HG02623 (cell line): ENCODE data around the gene CREBL2.
"Not testable (repeated sequence)": the region's sequence is repeated elsewhere in the genome, so short reads cannot be mapped to it uniquely, and the experiment has no call there.

Experiments
- ATAC-seq: cut with Tn5 transposase; IDR thresholded peaks from one replicate; pipeline ENCODE4 v1.9.1; 2021; ENCODE audit warnings: moderate library complexity; ENCODE audit not compliant: unreplicated experiment

The CREBL2 gene

DNA sequence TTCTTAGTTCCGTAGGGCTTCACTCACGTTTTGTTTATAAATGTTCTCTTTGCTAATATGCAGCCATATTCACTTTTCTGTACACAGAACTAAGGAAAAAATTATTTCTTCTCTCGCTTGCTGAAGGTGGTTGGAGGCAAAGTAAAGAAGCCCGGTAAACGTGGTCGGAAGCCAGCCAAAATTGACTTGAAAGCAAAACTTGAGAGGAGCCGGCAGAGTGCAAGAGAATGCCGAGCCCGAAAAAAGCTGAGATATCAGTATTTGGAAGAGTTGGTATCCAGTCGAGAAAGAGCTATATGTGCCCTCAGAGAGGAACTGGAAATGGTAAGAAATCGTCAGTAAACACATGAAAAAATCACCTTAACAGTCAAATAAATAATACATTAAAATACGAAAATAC lies 24.0 kb downstream of the CREBL2 start:
- ATAC-seq, result no peak

DNA sequence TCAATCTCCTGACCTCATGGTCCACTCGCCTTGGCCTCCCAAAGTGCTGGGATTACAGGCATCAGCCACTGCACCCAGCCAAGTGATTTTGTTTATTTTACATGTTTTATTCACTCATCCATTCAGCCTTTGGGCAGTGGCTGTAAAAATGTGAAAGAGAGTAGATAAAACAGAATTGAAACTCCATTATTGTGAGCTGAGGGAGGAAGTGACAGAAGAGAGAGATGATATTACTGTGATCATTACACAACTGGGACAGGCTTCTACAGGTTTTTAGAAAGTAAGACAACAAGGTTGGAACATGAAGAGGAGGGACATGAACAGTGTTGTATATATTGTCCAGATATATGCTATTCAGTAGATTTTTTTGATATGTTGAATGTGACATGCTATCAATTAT lies 25.0 kb downstream of the CREBL2 start:
- no peak for ATAC-seq

DNA sequence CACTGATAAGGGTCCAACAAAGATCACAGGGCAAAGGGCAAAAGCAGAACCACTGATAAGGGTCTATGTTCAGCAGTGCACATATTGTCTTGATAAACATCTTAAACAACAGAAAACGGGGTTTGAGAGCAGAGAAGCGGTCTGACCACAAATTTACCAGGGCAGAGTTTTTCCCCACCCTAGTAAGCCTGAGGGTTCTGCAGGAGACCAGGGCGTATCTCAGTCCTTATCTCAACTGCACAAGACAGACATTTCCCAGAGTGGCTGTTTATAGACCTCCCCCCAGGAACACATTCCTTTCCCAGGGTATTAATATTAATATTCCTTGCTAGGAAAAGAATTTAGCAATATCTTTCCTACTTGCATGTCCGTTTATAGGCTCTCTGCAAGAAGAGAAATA lies 28.3 kb downstream of the CREBL2 start:
- not testable (repeated sequence) for ATAC-seq

DNA sequence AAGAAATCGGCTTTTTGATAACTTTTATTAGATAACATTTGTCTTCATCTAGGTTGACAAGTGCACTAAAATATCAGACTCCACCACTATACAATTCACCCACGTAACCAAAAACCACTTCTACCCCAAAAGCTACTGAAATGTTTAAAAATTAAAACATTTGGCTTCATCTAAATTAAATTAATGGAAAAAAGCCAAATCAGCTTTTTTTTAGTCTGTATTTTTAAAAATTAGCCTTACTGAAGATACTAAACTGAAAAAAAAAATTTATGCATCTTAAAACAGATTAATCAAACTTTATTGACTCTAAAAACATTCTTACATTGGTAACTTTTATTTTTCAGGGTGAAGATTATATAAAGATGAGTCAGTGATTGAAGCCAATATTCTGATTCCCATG lies 30.0 kb downstream of the CREBL2 start:
- ATAC-seq, result no peak

DNA sequence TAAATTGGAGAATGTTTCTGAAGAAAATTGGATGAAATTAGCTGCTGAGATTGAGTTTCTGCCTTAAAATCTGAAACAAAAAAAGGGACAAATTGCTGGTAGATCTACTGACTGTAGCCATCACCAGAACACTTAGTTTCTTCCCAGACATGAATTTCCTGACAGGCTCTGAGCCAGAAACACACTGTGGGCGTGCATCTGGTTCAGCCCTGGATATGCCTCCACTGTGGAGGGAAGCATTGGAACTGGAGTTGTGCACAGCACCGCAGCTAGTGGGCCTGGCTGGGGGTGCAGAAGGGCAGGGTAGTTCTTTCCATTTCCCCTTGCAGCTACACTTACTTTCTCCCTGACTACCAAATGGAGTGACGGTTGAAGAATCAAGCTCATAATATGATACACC lies 31.2 kb downstream of the CREBL2 start:
- no peak for ATAC-seq

DNA sequence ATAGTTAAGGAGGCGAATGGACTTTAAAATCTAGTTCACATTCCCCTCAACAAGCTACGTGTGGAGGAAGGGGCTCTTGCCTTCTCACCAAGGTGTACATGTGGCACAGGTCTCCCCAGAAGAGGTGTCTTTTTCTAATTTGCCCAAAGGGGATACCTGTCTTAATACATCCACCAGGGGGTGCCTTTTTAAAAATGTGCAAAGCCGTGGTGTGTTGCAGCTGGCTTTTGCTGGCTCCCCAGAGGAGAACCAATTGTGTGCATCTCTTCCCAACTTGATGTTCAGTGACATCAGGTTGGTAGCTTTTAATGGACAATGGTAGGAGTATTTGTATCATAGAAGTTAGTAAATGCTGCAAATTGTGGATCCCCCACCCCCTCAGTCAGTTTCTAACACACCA lies 33.8 kb downstream of the CREBL2 start:
- ATAC-seq, result peak; percentile 48

DNA sequence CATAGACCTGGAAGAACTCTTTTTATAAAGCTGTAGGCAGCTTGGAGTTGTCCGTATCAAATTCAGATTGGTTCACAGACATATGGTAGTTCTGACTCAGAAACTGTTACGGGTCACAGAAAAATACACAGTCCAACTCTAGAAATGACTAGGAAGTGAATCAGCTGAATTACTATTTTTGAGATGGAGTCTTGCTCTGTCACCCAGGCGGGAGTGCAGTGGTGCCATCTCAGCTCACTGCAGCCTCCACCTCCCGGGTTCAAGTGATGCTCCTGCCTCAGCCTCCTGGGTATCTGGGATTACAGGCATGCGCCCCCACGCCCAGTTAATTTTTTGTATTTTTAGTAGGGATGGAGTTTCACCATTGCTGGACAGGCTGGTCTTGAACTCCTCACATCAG lies 34.3 kb downstream of the CREBL2 start:
- peak; percentile 66 for ATAC-seq

DNA sequence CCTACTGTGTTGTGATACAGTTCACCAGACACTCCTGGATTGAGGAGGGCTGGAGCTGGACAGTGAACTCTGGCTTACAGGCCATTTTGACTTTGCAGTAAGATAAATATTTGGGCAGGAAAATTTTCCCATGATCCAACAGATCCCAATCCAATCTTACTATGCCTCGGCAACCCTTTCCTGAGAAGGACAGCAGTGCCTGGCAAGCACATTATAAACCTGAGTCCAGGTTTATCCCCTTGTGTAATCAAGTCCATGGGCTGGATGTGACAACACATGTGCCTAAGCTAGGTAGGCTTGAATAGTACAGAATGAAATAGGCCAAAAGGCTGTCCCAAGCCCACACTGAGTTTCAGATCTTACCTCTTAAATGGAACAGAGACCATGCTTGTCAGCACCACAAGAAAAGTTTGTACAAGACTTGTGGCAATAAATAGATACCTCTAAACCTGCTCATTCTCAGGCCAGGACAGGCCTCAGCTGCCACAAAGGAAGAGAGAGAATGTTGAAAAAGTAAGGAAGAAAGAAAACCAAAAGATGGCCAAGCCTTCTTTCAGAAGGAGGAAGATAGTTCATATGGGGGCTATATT lies 34.9 kb downstream of the CREBL2 start:
- ATAC-seq, result no peak

DNA sequence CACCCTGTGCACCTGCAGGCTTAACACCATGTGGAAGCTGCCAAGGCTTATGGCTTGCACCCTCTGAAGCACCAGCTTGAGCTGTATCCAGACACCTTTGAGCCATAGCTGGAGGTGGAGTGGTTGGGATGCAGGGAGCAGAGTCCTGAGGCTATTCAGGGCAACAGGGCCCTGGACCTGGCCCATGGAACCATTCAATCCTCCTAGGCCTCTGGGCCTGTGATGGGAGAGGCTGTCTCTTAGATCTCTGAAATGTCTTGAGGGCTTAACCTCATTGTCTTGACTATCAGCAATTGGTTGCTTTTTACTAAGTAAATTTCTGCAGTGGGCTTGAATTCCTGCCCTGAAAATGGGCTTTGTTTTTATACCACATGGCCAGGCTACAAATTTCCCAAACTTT lies 36.6 kb downstream of the CREBL2 start:
- ATAC-seq, result no peak

DNA sequence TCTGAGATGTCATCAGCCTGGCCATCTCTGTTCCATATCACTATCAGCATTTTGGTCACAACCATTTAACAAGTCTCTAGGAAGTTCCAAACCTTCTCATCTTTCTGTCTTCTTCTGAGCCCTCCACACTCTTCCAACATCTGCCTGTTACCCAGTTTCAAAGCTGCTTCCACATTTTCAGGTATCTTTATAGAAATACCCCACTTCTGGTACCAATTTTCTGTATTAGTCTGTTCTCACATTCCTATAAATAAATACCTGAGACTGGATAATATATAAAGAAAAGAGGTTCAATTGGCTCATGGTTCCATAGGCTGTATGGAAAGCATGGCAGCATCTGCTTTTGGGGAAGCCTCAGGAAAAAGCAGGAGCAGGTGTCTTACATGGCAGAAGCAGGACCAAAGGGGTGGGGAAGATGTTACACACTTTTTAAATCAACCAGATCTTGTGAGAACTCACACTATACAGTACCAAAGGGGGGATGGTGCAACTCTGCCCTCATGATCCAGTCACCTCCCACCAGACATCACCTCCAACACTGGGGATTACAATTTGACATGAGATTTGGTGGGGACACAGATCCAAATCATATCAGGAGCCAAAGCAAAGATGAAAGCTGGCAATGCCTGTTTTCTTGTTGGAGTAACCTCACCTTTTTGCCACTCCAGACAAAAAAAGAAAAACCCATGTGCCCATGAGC lies 37.4 kb downstream of the CREBL2 start:
- ATAC-seq, result no peak

DNA sequence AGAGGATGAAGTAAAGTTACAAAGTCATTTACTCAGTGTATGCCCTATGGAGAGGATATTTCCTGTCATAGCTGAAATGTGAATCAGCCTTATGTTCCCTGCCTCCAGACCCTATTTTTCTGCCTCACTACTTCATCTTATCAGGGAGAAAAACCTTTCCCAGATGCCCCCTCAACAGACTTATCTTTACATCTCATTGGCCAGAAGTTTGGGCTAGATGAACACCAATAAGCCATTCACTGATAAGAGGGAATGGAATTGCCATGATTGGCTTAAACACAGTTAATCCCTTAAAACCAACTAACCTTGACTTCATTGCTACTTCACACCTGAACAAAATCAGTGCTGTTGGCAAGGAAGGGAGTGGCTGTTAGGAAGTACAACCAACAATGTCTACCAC lies 40.1 kb downstream of the CREBL2 start:
- no peak for ATAC-seq

DNA sequence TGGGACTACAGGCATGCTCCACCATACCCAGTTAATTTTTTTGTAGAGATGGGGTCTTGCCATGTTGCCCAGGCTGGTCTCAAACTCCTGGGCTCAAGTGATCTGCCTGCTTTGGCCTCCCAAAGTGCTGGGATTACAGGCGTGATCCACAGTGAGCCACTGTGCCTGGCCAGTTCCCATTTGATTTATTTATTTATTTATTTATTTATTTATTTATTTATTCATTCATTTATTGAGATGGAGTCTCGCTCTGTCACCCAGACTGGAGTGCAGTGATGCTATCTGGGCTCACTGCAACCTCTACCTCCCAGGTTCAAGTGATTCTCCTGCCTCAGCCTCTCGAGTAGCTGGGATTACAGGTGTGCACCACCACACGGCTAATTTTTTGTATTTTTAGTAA lies 41.0 kb downstream of the CREBL2 start:
- not testable (repeated sequence) for ATAC-seq

DNA sequence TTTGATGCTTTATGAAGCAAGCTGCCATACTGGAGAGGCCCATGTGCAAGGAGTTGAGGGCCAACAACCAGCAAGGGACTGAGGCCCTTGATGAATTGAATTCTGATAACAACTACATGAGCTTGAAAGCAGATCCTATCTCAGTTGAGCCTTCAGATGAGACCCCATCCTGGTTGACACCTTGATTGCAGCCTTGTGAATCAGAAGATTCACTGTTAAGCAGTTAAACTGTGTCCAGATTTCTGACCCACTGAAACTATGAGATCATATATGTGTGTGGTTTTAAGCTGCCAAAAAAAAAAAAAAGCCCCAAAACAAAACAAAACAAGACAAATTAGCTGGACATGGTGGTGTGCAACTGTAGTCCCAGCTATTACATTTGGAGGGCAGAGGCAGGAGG lies 42.2 kb downstream of the CREBL2 start:
- ATAC-seq, result no peak

DNA sequence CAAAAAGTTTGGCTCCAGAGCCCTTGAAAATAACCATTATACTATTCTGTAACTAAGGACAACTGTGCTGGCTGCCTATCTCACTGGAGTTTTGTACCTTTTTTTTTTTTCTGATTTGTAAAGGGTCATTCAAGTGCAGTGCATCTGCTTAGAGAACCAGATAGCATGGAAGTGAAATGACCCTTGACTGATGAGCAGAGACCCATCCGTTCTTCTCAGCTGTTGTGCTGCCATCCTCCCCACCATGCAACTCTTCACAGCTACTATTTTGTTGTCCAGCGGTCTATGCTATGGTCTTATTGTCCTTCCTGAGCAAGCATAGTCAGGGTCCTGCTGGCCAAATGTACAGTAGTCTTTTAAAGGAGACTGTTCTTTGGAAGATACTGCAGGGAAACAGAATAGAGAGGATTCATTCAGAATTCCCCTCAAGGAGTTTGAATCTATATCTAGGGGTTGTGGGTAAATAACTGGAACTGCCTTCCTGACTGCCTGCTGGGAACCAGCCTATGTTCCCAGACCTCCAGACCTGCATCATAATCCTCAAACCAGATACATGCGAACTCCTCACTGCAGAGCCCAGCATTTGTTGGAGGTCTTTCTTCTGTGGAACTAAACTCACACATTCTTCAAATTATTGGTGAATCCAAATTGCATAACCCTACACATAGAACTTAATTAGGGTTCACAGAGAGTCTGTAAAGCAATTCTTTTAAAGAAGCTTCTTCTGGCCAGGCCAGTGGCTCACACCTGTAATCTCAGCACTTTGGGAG lies 43.2 kb downstream of the CREBL2 start:
- ATAC-seq, result no peak

DNA sequence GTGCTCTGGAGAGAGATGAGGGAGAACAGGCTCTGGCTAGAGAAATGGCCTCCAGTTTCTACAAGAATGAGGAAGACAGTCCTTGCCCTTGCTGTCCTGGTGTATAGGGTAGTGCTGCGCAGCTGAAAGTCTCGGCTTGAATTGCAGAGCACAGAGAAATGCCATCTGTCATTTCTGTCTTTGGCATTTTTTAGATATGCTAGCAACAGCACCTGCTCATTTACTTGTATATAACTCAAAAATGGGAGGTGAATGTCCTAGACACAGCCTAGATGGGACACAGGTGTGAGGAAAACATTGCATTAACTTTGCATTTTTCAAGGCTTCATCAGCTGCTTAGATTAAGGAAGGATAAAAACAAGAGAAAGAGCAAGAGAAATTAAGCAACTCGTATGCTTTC lies 48.5 kb downstream of the CREBL2 start:
- ATAC-seq, result no peak

DNA sequence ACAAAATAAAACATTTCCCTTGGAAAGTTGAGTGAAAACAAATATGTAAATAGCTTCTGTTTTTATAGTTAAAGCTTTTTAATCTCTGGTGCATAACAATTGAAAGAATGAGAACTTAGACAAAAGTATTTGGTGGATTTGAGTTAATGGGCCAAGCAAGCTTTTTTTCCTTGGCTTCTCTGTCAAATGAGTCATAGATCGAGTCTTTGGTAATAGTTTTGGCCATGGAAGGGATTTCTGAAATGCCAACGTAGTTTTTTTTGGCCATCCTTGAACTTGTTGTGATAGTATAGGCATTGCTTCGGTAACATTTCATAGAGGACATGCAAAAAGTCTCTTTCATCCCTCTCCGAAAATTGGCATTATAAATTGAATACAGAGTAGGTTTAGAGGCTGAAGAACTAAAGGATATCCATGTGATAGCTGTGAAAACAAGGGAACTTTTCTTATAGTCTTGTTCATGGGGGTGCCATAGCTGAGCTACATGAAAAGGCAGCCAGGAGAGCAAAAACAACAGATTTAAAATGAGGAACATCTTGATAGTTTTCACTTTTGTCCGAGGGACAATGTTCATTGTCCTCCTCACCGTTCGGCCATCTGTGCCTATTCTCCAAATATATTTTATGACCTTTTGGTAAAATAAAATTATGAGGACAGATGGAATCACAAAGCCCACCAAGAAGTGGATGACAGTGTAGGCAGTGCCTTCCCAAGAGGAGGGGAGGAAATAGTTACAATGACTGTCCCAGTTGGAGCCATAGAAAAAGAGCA lies 49.6 kb downstream of the CREBL2 start:
- ATAC-seq, result no peak

DNA sequence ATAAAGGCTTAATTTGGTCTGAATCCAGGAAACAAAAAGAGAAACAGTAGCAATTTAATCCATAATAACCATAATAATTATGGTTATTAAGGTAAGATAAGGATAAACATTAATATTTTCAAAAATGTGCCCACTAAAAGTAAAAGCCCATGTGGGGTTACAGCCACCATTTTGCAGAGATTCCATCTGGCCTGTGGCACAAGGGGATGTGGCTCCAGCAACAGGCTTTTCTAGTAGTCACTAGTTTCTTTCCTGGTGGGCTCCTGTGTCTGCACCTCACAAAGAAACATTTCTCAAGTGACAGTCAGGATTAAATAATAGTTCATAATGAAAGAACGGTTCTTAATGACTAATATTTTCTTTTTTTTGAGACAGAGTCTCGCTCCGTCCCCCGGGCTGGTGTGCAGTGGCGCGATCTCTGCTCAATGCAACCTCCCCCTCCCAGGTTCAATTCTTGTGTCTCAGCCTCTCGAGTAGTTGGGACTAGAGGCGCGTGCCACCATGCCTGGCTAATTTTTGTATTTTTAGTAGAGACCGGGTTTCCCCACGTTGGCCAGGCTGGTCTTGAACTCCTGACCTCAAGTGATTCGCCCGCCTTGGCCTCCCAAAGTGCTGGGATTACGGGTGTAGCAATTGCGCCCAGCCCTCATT lies 52.1 kb downstream of the CREBL2 start:
- no peak for ATAC-seq

DNA sequence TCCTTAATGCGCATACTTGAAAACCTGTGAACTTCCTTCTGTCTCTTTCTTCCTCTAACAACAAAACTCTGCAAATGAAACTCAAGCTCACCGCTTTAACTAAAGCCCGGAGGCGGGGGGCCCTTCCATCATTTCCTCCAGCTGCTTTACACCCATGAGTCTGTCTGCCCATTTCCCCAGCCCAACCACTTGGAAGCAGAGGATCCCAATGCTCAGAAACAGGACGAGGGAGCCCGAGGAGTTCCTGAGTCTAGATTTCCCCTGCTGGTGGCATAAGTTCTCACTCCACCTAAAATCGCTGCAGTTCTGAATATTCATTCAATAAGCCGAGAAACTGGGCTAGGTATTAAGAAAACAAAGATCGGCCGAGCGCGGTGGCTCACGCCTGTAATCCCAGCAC lies 53.5 kb downstream of the CREBL2 start:
- no peak for ATAC-seq

DNA sequence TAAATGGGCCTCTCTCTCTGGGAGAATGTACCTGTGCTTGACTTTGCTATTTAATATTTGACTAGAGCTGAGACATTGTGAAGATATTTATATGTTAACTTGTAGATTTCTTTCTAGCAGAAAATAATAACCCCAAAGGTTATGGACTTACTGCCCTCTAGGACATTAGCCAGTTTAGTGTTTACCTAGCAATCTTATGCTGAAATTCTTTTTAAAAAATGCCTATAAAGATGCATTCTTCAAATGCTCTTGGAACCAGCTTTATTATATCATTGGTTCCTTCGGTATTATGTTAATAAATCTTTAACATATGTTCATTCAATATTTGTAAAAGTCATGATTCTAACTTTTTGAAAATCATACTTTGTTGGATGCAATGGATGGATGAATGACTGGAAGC lies 56.3 kb downstream of the CREBL2 start:
- ATAC-seq, result no peak

DNA sequence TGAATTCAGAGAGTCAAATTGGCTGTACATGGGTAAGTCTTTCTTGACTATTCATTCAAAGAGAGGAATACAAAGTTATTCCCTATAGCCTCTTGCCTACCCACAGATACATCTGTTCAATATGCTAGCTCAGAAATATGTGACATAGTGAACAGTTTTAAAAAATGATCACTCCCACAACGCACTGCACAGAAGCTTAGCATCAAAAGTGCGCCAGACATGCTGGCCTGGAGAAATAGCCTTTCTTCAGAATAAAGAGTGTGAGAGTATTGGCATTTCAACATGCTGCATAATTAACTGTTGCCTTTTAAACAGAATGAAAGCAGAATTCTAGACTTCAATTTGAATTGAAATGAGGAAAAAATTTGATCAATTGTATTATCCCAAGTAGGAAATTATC lies 57.3 kb downstream of the CREBL2 start:
- ATAC-seq, result no peak
